ENCODE measurements around the gene TNXB. TPM values are rescaled to one million over a fixed set of nuclear protein-coding genes. Genes with fewer than 3 reads are reported as not detected.

TNXB gene
- total RNA-seq, 4 donors from 2014 or later: 10.5 to 102 (median 31.0) TPM

DNA sequence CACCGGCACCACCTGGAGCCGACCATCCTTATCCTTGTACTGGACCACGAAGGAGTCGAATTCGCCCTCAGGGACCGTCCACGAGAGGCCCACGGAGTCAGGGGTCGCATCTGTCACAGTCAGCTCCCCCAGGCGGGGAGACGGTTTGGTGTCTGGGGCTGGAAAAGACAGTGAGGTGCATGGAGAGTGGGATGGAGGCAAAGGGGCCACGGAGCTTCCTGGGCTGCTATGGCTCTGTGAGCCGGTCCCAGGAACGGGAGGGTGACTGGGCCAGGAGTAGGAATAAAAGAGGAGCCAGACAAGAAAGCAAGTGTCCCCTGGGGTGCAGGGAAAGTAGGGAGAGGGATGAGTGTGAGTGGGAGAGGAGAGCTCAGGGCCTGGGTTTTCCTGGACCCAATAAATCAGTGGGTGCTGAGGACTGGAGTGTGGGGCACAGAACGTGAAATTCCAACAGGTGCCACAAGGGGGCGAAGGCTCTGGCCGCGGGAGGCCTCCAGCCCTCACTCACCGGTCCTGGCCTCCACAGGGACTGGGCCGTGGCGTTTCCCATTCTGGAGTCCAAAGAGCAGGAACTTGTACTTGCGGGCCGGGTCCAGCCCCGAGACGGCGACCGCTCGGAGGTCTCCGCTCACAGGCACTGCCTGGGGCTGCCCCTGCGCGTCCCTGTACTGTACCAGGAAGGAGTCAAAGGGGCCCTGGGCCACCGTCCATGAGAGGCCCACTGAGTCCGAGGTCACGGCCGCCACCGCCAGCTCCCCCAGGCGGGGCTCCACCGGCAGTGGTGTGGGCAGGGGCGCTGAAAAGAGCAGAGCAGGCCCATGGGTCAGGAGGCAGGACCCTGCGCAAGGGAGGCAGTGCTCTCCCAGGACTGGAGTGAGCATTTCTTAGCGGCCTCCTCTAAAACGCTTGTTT, 61.0 kb downstream of the TNXB start:
- Histone ChIP-seq H3K36me3 (peaks cover 0 to 5% (median 0%) of the 10 kb centered on the region in 3 donors), H3K9me3 (no peaks in the 10 kb centered on the region), H3K4me3 (no peak overlapping the region), H3K27me3 (no peaks in the 10 kb centered on the region), H3K27ac (peak overlapping the region in 3 of 4 donors; percentile 71 to 89 (median 73)), H3K4me1 (peaks cover 5 to 33% (median 29%) of the 10 kb centered on the region in 3 donors)
- intact Hi-C loops (cut with DNase I): no loop called here
- TF ChIP-seq POLR2A (IDR thresholded peaks at IDR 0.05): no peak
- peak; percentile 67 to 87 (median 76) for TF ChIP-seq CTCF (IDR thresholded peaks at IDR 0.05)
- DNase-seq: no peak
- WGBS, 2 donors: 44 to 53% methylated on average over 7 to 10 of the region's 42 CpGs

DNA sequence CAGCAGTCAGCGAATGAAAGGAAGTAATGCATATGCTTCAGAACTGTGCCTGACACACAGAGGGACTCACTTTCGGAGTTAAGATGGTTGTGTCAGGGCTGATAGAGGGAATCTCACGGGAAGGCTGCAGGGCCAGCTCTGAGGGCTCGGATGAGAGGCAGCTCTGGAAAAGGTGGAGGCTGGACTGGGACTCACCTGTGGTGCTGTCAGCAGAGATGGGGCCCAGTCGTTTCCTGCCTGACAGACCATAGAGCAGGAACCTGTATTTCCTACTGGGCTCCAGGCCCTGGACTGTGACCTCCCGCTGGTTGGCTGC, 61.6 kb downstream of the TNXB start:
- Histone ChIP-seq H3K27ac (peak overlapping the region in 3 of 4 donors; percentile 71 to 89 (median 73)), H3K4me3 (no peak overlapping the region), H3K36me3 (peaks cover 0 to 5% (median 0%) of the 10 kb centered on the region in 3 donors), H3K4me1 (peaks cover 5 to 33% (median 29%) of the 10 kb centered on the region in 3 donors), H3K27me3 (no peaks in the 10 kb centered on the region), H3K9me3 (no peaks in the 10 kb centered on the region)
- intact Hi-C loops (cut with DNase I): no loop called here
- TF ChIP-seq POLR2A (IDR thresholded peaks at IDR 0.05): no peak
- no peak for TF ChIP-seq CTCF (IDR thresholded peaks at IDR 0.05)
- DNase-seq: no peak
- WGBS, 2 donors: 60 to 70% methylated on average over 1 to 4 of the region's 6 CpGs

DNA sequence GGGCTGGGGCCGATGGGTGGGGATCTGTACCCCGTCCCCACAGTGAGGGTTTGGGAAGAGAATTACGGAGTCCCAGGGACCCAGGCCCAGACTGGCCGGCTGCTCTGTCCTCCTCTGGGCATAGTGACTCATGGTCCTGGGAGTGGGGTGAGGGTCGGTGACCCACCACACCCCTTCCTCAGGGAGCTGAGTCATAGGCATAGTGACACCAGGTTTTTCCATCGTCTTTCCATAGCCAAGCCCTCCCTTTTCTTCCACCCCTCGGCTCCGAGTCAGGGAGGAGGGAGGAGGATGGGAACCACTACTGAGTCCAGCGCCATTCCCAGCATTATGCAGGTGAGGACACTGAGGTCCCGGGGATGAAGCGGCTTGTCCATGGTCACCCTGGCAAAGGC, 62.1 kb downstream of the TNXB start:
- intact Hi-C loops (cut with DNase I): no loop called here
- peaks cover 5 to 33% (median 29%) of the 10 kb centered on the region in 3 donors for H3K4me1 ChIP-seq
- no peak overlapping the region for H3K4me3 ChIP-seq
- no peak for DNase-seq
- no peaks in the 10 kb centered on the region for H3K9me3 ChIP-seq
- H3K27me3 ChIP-seq: no peaks in the 10 kb centered on the region
- TF ChIP-seq POLR2A (IDR thresholded peaks at IDR 0.05) (no peak), CTCF (IDR thresholded peaks at IDR 0.05) (no peak)
- H3K27ac ChIP-seq: peak overlapping the region; percentile 47 to 89 (median 72)
- peaks cover 0 to 5% (median 0%) of the 10 kb centered on the region in 3 donors for H3K36me3 ChIP-seq
- 0 to 18% methylated on average over 6 to 7 of the region's 11 CpGs for WGBS, 2 donors

GRCh38 chr6:32046450-32047083, 62.6 kb downstream of the TNXB start:
- Histone ChIP-seq H3K4me3 (peak overlapping the region in 1 of 4 donors; percentile 7), H3K27me3 (no peaks in the 10 kb centered on the region), H3K36me3 (peaks cover 0 to 5% (median 0%) of the 10 kb centered on the region in 3 donors), H3K9me3 (no peaks in the 10 kb centered on the region), H3K27ac (peak overlapping the region; percentile 47 to 89 (median 72)), H3K4me1 (peaks cover 5 to 33% (median 29%) of the 10 kb centered on the region in 3 donors)
- TF ChIP-seq POLR2A (IDR thresholded peaks at IDR 0.05) (no peak), CTCF (IDR thresholded peaks at IDR 0.05) (no peak)
- no CpG with 5 or more reads among the region's 14 CpGs for WGBS, 2 donors
- DNase-seq: no peak
- intact Hi-C loops (cut with DNase I): no loop called here
